ENCODE measurements around the gene SOX6. TPM values are rescaled to one million over a fixed set of nuclear protein-coding genes. Genes with fewer than 3 reads are reported as not detected.

The SOX6 gene
- polyA plus RNA-seq, 1 experiment: 6.0 TPM

DNA sequence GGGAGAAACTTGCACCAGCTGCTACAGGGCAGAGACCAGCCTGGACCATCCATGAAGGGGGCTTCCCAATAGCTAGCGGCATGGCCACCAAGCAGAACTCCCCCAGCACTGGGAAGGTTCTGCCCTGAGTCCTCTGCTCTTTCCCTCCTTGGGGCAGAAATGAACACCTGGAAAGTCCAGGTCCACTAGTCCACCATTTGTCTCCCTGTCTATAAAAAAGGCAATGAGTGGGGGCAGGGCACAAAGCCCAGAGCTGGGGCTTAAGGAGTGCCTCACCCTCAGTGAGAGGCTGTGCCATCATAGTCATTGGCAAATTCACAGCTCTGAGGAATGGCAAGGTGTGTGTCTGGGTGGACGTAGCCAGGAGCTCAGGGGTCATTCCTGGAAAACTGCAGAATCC is 420.3 kb downstream of the SOX6 start:
- H3K27ac ChIP-seq (ENCODE audit: low read depth, low read length): no peak overlapping the region
- POLR2A ChIA-PET: no interaction called here
- H3K9me3 ChIP-seq (ENCODE audit: control insufficient read depth, insufficient read depth, low read length): peaks cover 3% of the 10 kb centered on the region; the same call in 1 of the 2 replicates
- DNase-seq (ENCODE audit: low read depth, low spot score): no peak
- no peak for TF ChIP-seq CTCF (IDR thresholded peaks at IDR 0.05; ENCODE audit: low read depth, low read length)
- H3K27me3 ChIP-seq (ENCODE audit: control insufficient read depth, insufficient read depth, low read length): peaks cover 2% of the 10 kb centered on the region
- CTCF ChIA-PET: interaction anchor here (0.6 kb wide), 1 partner anchor 482 kb away, joined by 5 read pairs; no protein-coding TSS in a partner anchor
- H3K4me3 ChIP-seq (ENCODE audit: low read depth, low read length): no peak overlapping the region

DNA sequence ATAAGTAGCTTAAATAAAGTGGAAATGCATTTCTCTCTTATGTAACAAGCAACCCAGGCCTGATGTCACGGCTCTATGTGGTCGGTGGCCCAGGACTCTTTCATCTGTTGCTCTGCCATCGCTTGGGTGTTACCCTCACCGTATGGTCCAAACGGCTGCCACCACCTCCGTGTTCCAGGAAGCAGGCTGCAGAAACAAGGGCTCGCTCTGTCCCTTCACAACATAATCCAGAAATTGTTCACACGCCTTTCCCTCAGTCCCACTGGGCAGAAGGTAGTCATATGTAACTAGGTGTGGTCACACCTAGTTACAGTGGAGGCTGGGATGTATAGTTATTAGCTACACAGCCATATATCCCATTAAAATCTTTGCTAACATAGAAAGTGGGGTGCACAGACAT is 421.0 kb downstream of the SOX6 start:
- Histone ChIP-seq H3K4me3 (ENCODE audit: low read depth, low read length) (no peak overlapping the region), H3K27ac (ENCODE audit: low read depth, low read length) (no peak overlapping the region), H3K9me3 (ENCODE audit: control insufficient read depth, insufficient read depth, low read length) (no peaks in the 10 kb centered on the region; the same call in 1 of the 2 replicates), H3K27me3 (ENCODE audit: control insufficient read depth, insufficient read depth, low read length) (peaks cover 2% of the 10 kb centered on the region)
- no peak for TF ChIP-seq CTCF (IDR thresholded peaks at IDR 0.05; ENCODE audit: low read depth, low read length)
- ChIA-PET CTCF (interaction anchor here (0.6 kb wide), 1 partner anchor 483 kb away, joined by 5 read pairs; no protein-coding TSS in a partner anchor), POLR2A (no interaction called here)
- no peak for DNase-seq (ENCODE audit: low read depth, low spot score)

DNA sequence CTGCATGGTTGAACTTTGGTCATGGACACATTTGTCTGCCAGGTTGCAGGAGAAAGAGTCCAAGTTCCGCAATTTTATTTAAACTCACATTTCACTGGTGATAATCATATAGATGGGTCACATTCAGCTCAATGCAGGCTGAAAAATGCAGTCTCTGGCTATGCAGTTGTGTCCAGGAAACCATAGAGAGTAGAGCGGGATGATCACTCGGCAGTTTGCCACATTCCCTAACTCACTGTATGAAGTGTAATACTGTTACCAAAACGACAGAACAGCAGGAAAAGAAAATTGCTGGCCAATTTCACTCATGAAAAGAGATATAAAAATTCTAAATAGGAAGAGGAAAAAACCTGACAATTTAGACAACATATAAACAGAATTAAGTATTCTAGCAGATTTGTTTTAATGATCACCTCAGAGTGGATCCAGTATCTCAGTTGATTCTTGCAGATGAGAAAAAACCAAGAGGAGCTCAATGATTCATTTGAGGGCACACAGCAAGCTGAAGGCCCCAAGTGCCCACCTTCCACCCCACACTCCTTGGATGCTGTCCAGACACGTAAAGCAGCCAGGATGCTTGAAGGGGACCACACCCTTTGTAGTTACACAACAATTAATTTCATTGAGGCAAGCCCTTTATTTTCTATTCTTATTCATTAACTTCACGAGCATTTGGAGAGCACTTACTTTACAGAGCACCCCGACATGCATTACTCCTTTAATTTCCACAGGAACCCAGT is 422.3 kb downstream of the SOX6 start:
- no peaks in the 10 kb centered on the region; the same call in 1 of the 2 replicates for H3K9me3 ChIP-seq (ENCODE audit: control insufficient read depth, insufficient read depth, low read length)
- no peak for DNase-seq (ENCODE audit: low read depth, low spot score)
- H3K4me3 ChIP-seq (ENCODE audit: low read depth, low read length): no peak overlapping the region
- TF ChIP-seq CTCF (IDR thresholded peaks at IDR 0.05; ENCODE audit: low read depth, low read length): no peak
- no peak overlapping the region for H3K27ac ChIP-seq (ENCODE audit: low read depth, low read length)
- POLR2A ChIA-PET: no interaction called here
- CTCF ChIA-PET: interaction anchor here (0.7 kb wide), 1 partner anchor 284 kb away, joined by 3 read pairs; no protein-coding TSS in a partner anchor
- H3K27me3 ChIP-seq (ENCODE audit: control insufficient read depth, insufficient read depth, low read length): no peaks in the 10 kb centered on the region

DNA sequence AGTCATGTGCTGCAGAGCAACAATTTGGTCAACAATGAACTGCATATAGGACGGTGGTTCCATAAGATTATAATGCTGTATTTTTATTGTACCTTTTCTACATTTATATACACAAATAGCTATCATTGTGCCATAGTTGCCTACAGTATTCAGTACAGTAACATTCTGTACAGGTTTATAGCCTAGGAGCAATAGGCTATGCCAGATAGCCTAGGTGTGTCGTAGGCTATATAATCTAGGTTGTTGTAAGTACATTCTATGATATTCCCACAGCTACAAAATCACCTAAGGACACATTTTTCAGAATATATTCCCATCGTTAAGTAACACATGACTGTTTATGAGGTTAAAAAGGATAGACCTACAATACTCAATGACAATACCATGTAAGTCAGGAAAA is 423.9 kb downstream of the SOX6 start:
- TF ChIP-seq CTCF (IDR thresholded peaks at IDR 0.05; ENCODE audit: low read depth, low read length): no peak
- POLR2A ChIA-PET: no interaction called here
- DNase-seq (ENCODE audit: low read depth, low spot score): no peak
- Histone ChIP-seq H3K9me3 (ENCODE audit: control insufficient read depth, insufficient read depth, low read length) (no peaks in the 10 kb centered on the region), H3K4me3 (ENCODE audit: low read depth, low read length) (no peak overlapping the region), H3K27ac (ENCODE audit: low read depth, low read length) (no peak overlapping the region), H3K27me3 (ENCODE audit: control insufficient read depth, insufficient read depth, low read length) (no peaks in the 10 kb centered on the region)
- CTCF ChIA-PET: interaction anchor here (0.7 to 1.4 kb wide), 3 partner anchors 11 to 681 kb away, joined by 3 to 6 read pairs (median 5); no protein-coding TSS in a partner anchor

DNA sequence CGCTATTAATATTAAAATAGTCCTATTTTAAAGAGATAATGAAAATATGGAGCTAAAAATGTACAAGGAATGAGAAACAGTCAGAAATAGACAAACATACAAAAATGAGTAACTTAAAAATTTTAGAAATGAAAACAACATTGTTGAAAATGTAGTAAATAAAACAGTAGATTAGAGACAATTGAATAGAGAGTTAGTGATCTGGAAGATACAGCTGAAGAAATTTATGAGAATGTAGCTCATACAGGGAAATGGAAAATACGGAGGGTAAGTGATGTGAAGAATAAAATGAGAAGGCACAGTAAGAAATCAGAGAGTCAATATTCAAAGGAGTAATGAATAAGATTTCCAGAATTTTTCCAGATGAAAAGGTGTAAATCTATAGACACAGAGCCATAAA is 424.8 kb downstream of the SOX6 start:
- Histone ChIP-seq H3K27me3 (ENCODE audit: control insufficient read depth, insufficient read depth, low read length) (no peaks in the 10 kb centered on the region), H3K4me3 (ENCODE audit: low read depth, low read length) (no peak overlapping the region), H3K27ac (ENCODE audit: low read depth, low read length) (no peak overlapping the region), H3K9me3 (ENCODE audit: control insufficient read depth, insufficient read depth, low read length) (no peaks in the 10 kb centered on the region)
- no peak for TF ChIP-seq CTCF (IDR thresholded peaks at IDR 0.05; ENCODE audit: low read depth, low read length)
- CTCF ChIA-PET: interaction anchor here (0.7 to 1.4 kb wide), 2 partner anchors 677 to 682 kb away, joined by 3 to 5 read pairs; no protein-coding TSS in a partner anchor
- POLR2A ChIA-PET: no interaction called here
- DNase-seq (ENCODE audit: low read depth, low spot score): no peak

All from AG04450 (cell line).